HEK293 (cell line): ENCODE results near the gene SNORC.

Source experiments
- CTCF ChIA-PET: fragments of 350-600 bp; formaldehyde crosslinking; extraction: SDS; loops from one replicate; lab custom pipeline; 2021; ENCODE audit warnings: antibody characterized with exemption; lab: Yijun Ruan, JAX
- POLR2A ChIA-PET: fragments of 300-600 bp; formaldehyde crosslinking; extraction: SDS; loops from one replicate; lab custom pipeline; 2020; ENCODE audit warnings: antibody characterized with exemption, inconsistent platforms; lab: Yijun Ruan, JAX
- H3K27ac ChIP-seq: fragments of 200-500 bp; sonication (Bioruptor generic); 2 replicates; pipeline ENCODE4 v1.5.1; 2014; ENCODE audit warnings: low read depth, low read length, control low read depth, inconsistent platforms; ENCODE audit errors: extremely low read depth
- H3K36me3 ChIP-seq, 2 experiments: fragments of 200-500 bp in 1 of 2; sonication (Bioruptor generic) in 1 of 2; 1 replicate in 1 of 2; 2 replicates in 1 of 2; pipeline ENCODE4 v1.5.1; 2014 to 2017; ENCODE audit warnings: inconsistent platforms in 2 of 2, low read length in 2 of 2; ENCODE audit not compliant: control insufficient read depth in 2 of 2, insufficient read depth in 1 of 2
- H3K4me1 ChIP-seq: fragments of 200-500 bp; sonication (Bioruptor generic); 2 replicates; pipeline ENCODE4 v1.5.1; 2014; ENCODE audit warnings: mild to moderate bottlenecking, low read length, inconsistent platforms; ENCODE audit not compliant: control insufficient read depth, insufficient read depth
- H3K4me3 ChIP-seq: 2 replicates; pipeline ENCODE4 v1.5.1; 2011; ENCODE audit warnings: low read depth, mild to moderate bottlenecking, control low read depth, low read length, moderate library complexity
- H3K9me3 ChIP-seq: fragments of 200-500 bp; sonication (Bioruptor generic); 2 replicates; pipeline ENCODE4 v1.5.1; 2014; ENCODE audit warnings: low read depth, low read length, inconsistent platforms; ENCODE audit not compliant: control insufficient read depth, insufficient read depth
- GFI1B ChIP-seq: fragments of 450-650 bp; formaldehyde crosslinking; IDR thresholded peaks from 2 replicates; pipeline ENCODE4 v1.5.1; 2016; ENCODE audit warnings: missing biosample characterization, missing genetic modification characterization
- GLIS1 ChIP-seq: fragments of 450-650 bp; formaldehyde crosslinking; IDR thresholded peaks from 2 replicates; pipeline ENCODE4 v1.5.1; 2016; ENCODE audit warnings: missing biosample characterization, missing genetic modification characterization
- GLIS2 ChIP-seq: fragments of 450-650 bp; formaldehyde crosslinking; IDR thresholded peaks from 2 replicates; pipeline ENCODE4 v1.5.1; 2016; ENCODE audit warnings: missing biosample characterization, missing genetic modification characterization
- HOXA7 ChIP-seq: sonication (generic); formaldehyde crosslinking; IDR thresholded peaks from 2 replicates; pipeline ENCODE4 v1.8.1; 2022; ENCODE audit warnings: missing genetic modification reagents, borderline replicate concordance
- OSR2 ChIP-seq: fragments of 450-650 bp; formaldehyde crosslinking; IDR thresholded peaks from 2 replicates; pipeline ENCODE4 v1.5.1; 2016; ENCODE audit warnings: missing biosample characterization, missing genetic modification characterization
- ZBTB8A ChIP-seq: fragments of 450-650 bp; formaldehyde crosslinking; IDR thresholded peaks from 2 replicates; pipeline ENCODE4 v1.5.1; 2016; ENCODE audit warnings: missing biosample characterization, missing genetic modification characterization
- ZFP37 ChIP-seq: fragments of 450-650 bp; formaldehyde crosslinking; IDR thresholded peaks from 2 replicates; pipeline ENCODE4 v1.5.1; 2016; ENCODE audit warnings: missing biosample characterization, missing genetic modification characterization
- ZFP69B ChIP-seq: fragments of 450-650 bp; formaldehyde crosslinking; IDR thresholded peaks from 2 replicates; pipeline ENCODE4 v1.5.1; 2016; ENCODE audit warnings: missing biosample characterization, missing genetic modification characterization
- ZIC2 ChIP-seq: fragments of 450-650 bp; formaldehyde crosslinking; IDR thresholded peaks from 2 replicates; pipeline ENCODE4 v1.5.1; 2016; ENCODE audit warnings: missing biosample characterization, missing genetic modification characterization
- ZNF2 ChIP-seq: fragments of 450-650 bp; formaldehyde crosslinking; IDR thresholded peaks from 2 replicates; pipeline ENCODE4 v1.5.1; 2016; ENCODE audit warnings: missing biosample characterization, missing genetic modification characterization
- ZNF239 ChIP-seq: fragments of 450-650 bp; formaldehyde crosslinking; IDR thresholded peaks from 2 replicates; pipeline ENCODE4 v1.5.1; 2016; ENCODE audit warnings: missing biosample characterization, missing genetic modification characterization
- ZNF426 ChIP-seq: fragments of 450-650 bp; formaldehyde crosslinking; IDR thresholded peaks from 2 replicates; pipeline ENCODE4 v1.5.1; 2017; ENCODE audit warnings: missing biosample characterization, missing genetic modification characterization, mild to moderate bottlenecking, inconsistent platforms, moderate library complexity
- ZNF473 ChIP-seq: fragments of 450-650 bp; formaldehyde crosslinking; IDR thresholded peaks from 2 replicates; pipeline ENCODE4 v1.5.1; 2017; ENCODE audit warnings: missing biosample characterization, missing genetic modification characterization
- ZNF530 ChIP-seq: fragments of 450-650 bp; formaldehyde crosslinking; IDR thresholded peaks from 2 replicates; pipeline ENCODE4 v1.5.1; 2016; ENCODE audit warnings: low read depth, missing biosample characterization, missing genetic modification characterization
- ZNF558 ChIP-seq: fragments of 450-650 bp; formaldehyde crosslinking; IDR thresholded peaks from 2 replicates; pipeline ENCODE4 v1.5.1; 2016; ENCODE audit warnings: missing biosample characterization, missing genetic modification characterization
- ZNF670 ChIP-seq: fragments of 450-650 bp; formaldehyde crosslinking; IDR thresholded peaks from 2 replicates; pipeline ENCODE4 v1.5.1; 2016; ENCODE audit warnings: missing biosample characterization, missing genetic modification characterization, low read depth
- ZNF792 ChIP-seq: fragments of 450-650 bp; formaldehyde crosslinking; IDR thresholded peaks from 2 replicates; pipeline ENCODE4 v1.5.1; 2016; ENCODE audit warnings: missing biosample characterization, missing genetic modification characterization
- ZSCAN23 ChIP-seq: fragments of 450-650 bp; formaldehyde crosslinking; IDR thresholded peaks from 2 replicates; pipeline ENCODE4 v1.5.1; 2016; ENCODE audit warnings: missing biosample characterization, missing genetic modification characterization
- TF ChIP-seq, protein P1 (sequence below): fragments of 450-650 bp; formaldehyde crosslinking; IDR thresholded peaks from 2 replicates; pipeline ENCODE4 v1.5.1; 2016; ENCODE audit warnings: missing biosample characterization, missing genetic modification characterization
- TF ChIP-seq, protein P2 (sequence below): fragments of 450-650 bp; formaldehyde crosslinking; IDR thresholded peaks from 2 replicates; pipeline ENCODE4 v1.5.1; 2016; ENCODE audit warnings: missing biosample characterization, missing genetic modification characterization, borderline replicate concordance
- TF ChIP-seq, protein P3 (sequence below): fragments of 450-650 bp; formaldehyde crosslinking; IDR thresholded peaks from 2 replicates; pipeline ENCODE4 v1.5.1; 2016; ENCODE audit warnings: missing biosample characterization, missing genetic modification characterization
- TF ChIP-seq, protein P4 (sequence below): fragments of 450-650 bp; formaldehyde crosslinking; IDR thresholded peaks from 2 replicates; pipeline ENCODE4 v1.5.1; 2016; ENCODE audit warnings: missing biosample characterization, missing genetic modification characterization, low read depth

The SNORC gene

DNA sequence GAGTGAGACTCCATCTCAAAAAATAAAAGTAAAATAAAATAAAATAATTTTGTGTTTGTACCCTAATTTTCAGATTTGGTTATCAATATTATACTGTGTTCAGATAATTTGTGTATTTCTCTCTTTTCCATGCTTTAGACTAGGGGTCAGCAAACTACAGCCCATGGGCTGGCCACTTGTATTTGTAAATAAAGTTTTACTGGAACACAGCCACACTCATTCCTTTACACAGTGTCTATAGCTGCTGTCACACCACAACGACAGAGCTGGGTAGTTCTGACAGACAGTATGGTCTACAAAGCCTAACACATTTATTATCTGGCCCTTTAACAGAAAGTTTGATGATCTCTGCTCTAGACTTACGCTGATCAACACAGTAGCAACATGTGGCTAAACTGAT is 43.8 kb downstream of the SNORC start (continued):
- TF ChIP-seq ZNF426 = no peak
- TF ChIP-seq, protein P1, sequence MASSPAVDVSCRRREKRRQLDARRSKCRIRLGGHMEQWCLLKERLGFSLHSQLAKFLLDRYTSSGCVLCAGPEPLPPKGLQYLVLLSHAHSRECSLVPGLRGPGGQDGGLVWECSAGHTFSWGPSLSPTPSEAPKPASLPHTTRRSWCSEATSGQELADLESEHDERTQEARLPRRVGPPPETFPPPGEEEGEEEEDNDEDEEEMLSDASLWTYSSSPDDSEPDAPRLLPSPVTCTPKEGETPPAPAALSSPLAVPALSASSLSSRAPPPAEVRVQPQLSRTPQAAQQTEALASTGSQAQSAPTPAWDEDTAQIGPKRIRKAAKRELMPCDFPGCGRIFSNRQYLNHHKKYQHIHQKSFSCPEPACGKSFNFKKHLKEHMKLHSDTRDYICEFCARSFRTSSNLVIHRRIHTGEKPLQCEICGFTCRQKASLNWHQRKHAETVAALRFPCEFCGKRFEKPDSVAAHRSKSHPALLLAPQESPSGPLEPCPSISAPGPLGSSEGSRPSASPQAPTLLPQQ (tag by site-specific recombination) = no peak

DNA sequence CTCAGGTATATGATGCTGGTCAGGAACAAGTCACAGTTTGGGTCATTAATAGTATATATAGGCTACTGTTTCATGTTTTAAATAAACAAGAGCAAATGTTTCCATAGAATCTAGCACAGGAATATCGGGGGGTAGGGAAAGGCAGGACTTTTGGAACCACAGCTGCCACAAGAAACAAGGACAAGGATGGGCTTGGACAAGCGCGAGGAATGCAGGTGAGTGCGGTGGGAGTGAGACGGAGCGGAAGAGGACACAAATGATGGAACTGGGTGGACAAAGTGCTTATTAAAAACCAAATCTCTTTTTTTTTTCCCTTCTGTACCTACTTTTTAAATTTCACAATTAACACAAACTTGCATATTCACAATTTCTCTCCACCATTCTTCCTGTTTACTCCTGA is 49.1 kb downstream of the SNORC start:
- TF ChIP-seq GLIS2 (tag by site-specific recombination) (no peak), OSR2 (tag by site-specific recombination) (no peak), ZNF670 (tag by site-specific recombination) (no peak), ZFP37 (tag by site-specific recombination) (no peak), ZBTB8A (tag by site-specific recombination) (no peak), ZNF473 (tag by site-specific recombination) (no peak), ZNF792 (tag by site-specific recombination) (no peak), HOXA7 (CRISPR knock-in tag) (no peak), ZNF2 (no peak), ZFP69B (no peak)
- TF ChIP-seq, protein P2, sequence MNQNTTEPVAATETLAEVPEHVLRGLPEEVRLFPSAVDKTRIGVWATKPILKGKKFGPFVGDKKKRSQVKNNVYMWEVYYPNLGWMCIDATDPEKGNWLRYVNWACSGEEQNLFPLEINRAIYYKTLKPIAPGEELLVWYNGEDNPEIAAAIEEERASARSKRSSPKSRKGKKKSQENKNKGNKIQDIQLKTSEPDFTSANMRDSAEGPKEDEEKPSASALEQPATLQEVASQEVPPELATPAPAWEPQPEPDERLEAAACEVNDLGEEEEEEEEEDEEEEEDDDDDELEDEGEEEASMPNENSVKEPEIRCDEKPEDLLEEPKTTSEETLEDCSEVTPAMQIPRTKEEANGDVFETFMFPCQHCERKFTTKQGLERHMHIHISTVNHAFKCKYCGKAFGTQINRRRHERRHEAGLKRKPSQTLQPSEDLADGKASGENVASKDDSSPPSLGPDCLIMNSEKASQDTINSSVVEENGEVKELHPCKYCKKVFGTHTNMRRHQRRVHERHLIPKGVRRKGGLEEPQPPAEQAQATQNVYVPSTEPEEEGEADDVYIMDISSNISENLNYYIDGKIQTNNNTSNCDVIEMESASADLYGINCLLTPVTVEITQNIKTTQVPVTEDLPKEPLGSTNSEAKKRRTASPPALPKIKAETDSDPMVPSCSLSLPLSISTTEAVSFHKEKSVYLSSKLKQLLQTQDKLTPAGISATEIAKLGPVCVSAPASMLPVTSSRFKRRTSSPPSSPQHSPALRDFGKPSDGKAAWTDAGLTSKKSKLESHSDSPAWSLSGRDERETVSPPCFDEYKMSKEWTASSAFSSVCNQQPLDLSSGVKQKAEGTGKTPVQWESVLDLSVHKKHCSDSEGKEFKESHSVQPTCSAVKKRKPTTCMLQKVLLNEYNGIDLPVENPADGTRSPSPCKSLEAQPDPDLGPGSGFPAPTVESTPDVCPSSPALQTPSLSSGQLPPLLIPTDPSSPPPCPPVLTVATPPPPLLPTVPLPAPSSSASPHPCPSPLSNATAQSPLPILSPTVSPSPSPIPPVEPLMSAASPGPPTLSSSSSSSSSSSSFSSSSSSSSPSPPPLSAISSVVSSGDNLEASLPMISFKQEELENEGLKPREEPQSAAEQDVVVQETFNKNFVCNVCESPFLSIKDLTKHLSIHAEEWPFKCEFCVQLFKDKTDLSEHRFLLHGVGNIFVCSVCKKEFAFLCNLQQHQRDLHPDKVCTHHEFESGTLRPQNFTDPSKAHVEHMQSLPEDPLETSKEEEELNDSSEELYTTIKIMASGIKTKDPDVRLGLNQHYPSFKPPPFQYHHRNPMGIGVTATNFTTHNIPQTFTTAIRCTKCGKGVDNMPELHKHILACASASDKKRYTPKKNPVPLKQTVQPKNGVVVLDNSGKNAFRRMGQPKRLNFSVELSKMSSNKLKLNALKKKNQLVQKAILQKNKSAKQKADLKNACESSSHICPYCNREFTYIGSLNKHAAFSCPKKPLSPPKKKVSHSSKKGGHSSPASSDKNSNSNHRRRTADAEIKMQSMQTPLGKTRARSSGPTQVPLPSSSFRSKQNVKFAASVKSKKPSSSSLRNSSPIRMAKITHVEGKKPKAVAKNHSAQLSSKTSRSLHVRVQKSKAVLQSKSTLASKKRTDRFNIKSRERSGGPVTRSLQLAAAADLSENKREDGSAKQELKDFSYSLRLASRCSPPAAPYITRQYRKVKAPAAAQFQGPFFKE (tag by site-specific recombination) = no peak
- TF ChIP-seq, protein P3, sequence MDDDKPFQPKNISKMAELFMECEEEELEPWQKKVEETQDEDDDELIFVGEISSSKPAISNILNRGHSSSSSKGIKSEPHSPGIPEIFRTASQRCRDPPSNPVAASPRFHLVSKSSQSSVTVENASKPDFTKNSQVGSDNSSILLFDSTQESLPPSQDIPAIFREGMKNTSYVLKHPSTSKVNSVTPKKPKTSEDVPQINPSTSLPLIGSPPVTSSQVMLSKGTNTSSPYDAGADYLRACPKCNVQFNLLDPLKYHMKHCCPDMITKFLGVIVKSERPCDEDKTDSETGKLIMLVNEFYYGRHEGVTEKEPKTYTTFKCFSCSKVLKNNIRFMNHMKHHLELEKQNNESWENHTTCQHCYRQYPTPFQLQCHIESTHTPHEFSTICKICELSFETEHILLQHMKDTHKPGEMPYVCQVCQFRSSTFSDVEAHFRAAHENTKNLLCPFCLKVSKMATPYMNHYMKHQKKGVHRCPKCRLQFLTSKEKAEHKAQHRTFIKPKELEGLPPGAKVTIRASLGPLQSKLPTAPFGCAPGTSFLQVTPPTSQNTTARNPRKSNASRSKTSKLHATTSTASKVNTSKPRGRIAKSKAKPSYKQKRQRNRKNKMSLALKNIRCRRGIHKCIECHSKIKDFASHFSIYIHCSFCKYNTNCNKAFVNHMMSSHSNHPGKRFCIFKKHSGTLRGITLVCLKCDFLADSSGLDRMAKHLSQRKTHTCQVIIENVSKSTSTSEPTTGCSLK (tag by site-specific recombination) = no peak
- H3K9me3 ChIP-seq = no peaks in the 10 kb centered on the region
- H3K4me3 ChIP-seq = no peak overlapping the region
- CTCF ChIA-PET = no interaction called here
- no peak overlapping the region for H3K27ac ChIP-seq
- no peaks in the 10 kb centered on the region for H3K4me1 ChIP-seq
- peaks cover 0 to 7% of the 10 kb centered on the region in 2 experiments; a peak in 1 of 3 replicates for H3K36me3 ChIP-seq
- POLR2A ChIA-PET = no interaction called here

DNA sequence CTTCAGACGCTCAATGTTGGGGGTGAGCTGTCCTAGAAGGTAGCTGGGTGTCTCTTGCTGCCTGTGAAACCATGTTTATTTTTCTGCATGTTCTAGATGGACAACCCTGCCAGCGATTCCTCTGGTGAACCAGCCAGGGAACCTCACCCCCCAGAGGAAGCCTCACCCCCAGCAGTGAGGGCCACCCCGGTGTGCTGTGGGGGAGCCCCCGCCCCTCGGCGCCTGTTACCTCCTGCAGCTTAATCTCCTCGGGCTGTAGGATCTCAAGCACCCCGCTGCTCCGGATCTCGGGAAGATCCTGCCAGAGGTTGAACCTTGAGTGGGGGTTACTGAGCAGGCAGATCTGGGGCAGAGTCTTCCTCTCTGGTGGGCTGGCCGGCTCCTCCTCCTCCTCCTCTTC is 50.0 kb downstream of the SNORC start:
- H3K4me3 ChIP-seq = no peak overlapping the region
- H3K4me1 ChIP-seq = no peaks in the 10 kb centered on the region
- no peak overlapping the region for H3K27ac ChIP-seq
- CTCF ChIA-PET = no interaction called here
- POLR2A ChIA-PET = no interaction called here
- TF ChIP-seq GFI1B (tag by site-specific recombination) (no peak), GLIS1 (tag by site-specific recombination) (peak; percentile 93), ZNF530 (tag by site-specific recombination) (no peak), ZNF558 (no peak), ZSCAN23 (no peak), ZNF239 (no peak), ZIC2 (tag by site-specific recombination) (peak; percentile 40)
- TF ChIP-seq, protein P4, sequence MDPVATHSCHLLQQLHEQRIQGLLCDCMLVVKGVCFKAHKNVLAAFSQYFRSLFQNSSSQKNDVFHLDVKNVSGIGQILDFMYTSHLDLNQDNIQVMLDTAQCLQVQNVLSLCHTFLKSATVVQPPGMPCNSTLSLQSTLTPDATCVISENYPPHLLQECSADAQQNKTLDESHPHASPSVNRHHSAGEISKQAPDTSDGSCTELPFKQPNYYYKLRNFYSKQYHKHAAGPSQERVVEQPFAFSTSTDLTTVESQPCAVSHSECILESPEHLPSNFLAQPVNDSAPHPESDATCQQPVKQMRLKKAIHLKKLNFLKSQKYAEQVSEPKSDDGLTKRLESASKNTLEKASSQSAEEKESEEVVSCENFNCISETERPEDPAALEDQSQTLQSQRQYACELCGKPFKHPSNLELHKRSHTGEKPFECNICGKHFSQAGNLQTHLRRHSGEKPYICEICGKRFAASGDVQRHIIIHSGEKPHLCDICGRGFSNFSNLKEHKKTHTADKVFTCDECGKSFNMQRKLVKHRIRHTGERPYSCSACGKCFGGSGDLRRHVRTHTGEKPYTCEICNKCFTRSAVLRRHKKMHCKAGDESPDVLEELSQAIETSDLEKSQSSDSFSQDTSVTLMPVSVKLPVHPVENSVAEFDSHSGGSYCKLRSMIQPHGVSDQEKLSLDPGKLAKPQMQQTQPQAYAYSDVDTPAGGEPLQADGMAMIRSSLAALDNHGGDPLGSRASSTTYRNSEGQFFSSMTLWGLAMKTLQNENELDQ (tag by site-specific recombination) = no peak
- peaks cover 0 to 14% of the 10 kb centered on the region in 2 experiments; a peak in 1 of 3 replicates for H3K36me3 ChIP-seq
- no peaks in the 10 kb centered on the region for H3K9me3 ChIP-seq
